ENCODE results near the gene PEX14. TPM values are rescaled to one million over a fixed set of nuclear protein-coding genes. Genes with fewer than 3 reads are reported as not detected.

PEX14 gene
- total RNA-seq, 1 experiment from 2014 or later, result 17.7 TPM

DNA sequence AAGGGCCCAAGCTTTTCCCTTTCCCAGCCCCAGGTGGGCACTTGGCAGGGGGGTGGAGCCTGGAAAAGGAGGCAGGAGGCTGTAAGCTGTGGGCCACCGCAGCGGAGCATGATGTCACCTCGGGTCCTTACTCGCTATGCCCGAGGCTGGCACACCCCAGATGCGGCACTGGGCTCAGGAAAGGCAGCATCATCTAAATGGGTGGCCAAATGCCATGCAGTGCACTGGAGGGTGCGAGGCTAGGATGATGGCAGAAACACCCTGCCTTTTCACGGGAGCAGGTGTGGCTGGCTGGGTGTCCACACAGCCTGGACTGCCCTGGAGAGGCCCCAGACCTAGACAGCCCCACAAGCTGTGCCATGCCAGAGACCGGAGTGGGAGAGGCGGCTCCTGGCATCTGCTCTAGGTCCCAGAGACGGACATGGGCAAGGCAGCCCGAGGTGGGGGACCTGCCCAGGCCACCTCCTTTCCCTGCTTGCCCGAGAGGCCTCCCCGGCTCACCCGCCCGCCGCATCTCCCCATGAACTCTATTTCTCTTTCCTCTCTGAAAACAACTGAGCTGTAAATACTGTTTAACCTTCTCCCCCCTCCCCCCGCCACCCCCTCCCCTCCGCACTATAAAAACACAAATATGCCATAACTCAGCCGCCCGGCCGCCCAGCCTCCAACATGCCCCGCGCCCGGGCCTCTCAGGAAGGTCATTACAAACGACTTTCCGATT, 197.0 kb downstream of the PEX14 start:
- H3K9me3 Mint-ChIP-seq (ENCODE audit: low read depth, unreplicated experiment), result no peaks in the 10 kb centered on the region
- no peak overlapping the region for H3K4me3 Mint-ChIP-seq (ENCODE audit: low read depth, unreplicated experiment)
- TF ChIP-seq, protein P1, sequence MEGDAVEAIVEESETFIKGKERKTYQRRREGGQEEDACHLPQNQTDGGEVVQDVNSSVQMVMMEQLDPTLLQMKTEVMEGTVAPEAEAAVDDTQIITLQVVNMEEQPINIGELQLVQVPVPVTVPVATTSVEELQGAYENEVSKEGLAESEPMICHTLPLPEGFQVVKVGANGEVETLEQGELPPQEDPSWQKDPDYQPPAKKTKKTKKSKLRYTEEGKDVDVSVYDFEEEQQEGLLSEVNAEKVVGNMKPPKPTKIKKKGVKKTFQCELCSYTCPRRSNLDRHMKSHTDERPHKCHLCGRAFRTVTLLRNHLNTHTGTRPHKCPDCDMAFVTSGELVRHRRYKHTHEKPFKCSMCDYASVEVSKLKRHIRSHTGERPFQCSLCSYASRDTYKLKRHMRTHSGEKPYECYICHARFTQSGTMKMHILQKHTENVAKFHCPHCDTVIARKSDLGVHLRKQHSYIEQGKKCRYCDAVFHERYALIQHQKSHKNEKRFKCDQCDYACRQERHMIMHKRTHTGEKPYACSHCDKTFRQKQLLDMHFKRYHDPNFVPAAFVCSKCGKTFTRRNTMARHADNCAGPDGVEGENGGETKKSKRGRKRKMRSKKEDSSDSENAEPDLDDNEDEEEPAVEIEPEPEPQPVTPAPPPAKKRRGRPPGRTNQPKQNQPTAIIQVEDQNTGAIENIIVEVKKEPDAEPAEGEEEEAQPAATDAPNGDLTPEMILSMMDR (IDR thresholded peaks at IDR 0.05; ENCODE audit: unreplicated experiment), result no peak
- no peaks in the 10 kb centered on the region for H3K27me3 Mint-ChIP-seq (ENCODE audit: unreplicated experiment)
- BruUV-seq (replicated peaks), result no TSS peak
- CTCF ChIA-PET, result no interaction called here
- H3K36me3 Mint-ChIP-seq (ENCODE audit: insufficient read depth, unreplicated experiment), result no peaks in the 10 kb centered on the region
- no peak overlapping the region for H3K27ac Mint-ChIP-seq (ENCODE audit: unreplicated experiment)
- no peaks in the 10 kb centered on the region for H3K4me1 Mint-ChIP-seq (ENCODE audit: low read depth, unreplicated experiment)
- no peak for DNase-seq
- intact Hi-C loops (cut with micrococcal nuclease; ENCODE audit: unreplicated experiment), result no loop called here

DNA sequence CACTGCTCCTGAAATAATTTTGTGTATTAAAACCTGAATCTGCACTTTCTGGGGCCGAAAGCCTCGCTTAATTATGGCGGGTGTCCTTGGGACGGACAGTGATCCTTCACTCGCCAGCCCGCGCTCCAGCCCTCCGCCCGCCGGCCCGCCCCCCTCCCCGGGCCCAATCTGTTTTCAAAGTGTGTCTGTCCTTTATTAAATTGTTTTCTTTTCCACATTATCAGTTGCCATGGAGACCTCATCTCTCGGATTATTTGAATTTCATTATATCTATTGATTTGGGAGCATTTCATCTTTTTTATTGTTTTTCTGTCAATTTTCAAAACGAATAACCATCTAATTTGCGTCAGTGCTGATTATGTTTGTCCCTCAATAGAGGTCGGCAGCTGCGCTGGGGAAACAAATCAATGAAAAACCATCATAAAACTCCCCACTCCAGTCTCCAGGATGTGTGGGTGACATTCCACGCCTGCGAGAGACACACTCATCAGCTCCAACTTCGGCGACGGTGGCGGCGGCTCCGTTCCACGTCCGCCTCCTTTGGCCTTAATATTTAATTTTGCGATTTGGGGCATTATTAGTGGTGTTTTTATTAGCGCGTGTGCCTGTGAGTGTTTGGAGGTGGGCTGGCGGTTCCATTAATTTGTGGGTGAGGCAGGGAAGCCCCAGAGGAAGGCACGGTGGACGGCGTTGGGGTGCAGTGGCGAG, 197.7 kb downstream of the PEX14 start:
- no TSS peak for BruUV-seq (replicated peaks)

DNA sequence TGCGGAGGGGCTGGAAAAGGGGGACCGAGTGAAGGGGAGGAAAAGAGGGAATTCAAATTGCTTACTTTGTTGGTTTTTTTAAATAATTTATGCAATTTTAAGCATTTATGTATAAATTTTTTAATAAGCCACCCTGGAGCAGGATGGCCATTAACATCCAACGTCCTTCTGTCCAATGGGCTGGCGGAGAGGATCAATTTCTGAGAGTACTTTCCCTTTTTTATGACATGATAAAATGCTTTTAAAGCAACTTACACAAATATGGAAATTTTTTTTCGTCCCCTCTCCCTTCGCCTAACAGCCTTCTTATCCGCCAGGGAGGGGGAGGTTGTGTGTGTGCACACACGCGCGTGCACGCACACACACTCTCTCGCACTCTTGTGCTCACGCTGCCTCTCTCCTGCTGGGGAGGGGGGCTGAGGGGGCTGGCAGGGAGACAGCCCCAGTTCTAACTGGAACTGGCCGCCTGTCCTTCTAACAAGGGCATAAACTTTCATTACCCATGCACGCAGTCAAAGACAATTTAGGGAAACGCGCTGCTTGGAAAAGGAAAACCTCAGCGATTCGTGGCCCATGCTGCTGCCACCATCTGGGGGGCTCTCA, 198.5 kb downstream of the PEX14 start:
- Mint-ChIP-seq H3K36me3 (ENCODE audit: insufficient read depth, unreplicated experiment) (peaks cover 4% of the 10 kb centered on the region), H3K9me3 (ENCODE audit: low read depth, unreplicated experiment) (no peaks in the 10 kb centered on the region), H3K4me1 (ENCODE audit: low read depth, unreplicated experiment) (no peaks in the 10 kb centered on the region), H3K27ac (ENCODE audit: unreplicated experiment) (no peak overlapping the region), H3K4me3 (ENCODE audit: low read depth, unreplicated experiment) (no peak overlapping the region), H3K27me3 (ENCODE audit: unreplicated experiment) (no peaks in the 10 kb centered on the region)
- no peak for DNase-seq
- no TSS peak for BruUV-seq (replicated peaks)
- CTCF ChIA-PET, result no interaction called here
- TF ChIP-seq, protein P1 (IDR thresholded peaks at IDR 0.05; ENCODE audit: unreplicated experiment), result no peak
- intact Hi-C loops (cut with micrococcal nuclease; ENCODE audit: unreplicated experiment), result no loop called here

More for the DNA sequence above, 197.7 kb downstream of the PEX14 start:
- Mint-ChIP-seq H3K27me3 (ENCODE audit: unreplicated experiment) (no peaks in the 10 kb centered on the region), H3K4me1 (ENCODE audit: low read depth, unreplicated experiment) (no peaks in the 10 kb centered on the region), H3K4me3 (ENCODE audit: low read depth, unreplicated experiment) (no peak overlapping the region), H3K27ac (ENCODE audit: unreplicated experiment) (no peak overlapping the region), H3K9me3 (ENCODE audit: low read depth, unreplicated experiment) (no peaks in the 10 kb centered on the region), H3K36me3 (ENCODE audit: insufficient read depth, unreplicated experiment) (no peaks in the 10 kb centered on the region)
- DNase-seq, result no peak
- intact Hi-C loops (cut with micrococcal nuclease; ENCODE audit: unreplicated experiment), result no loop called here
- TF ChIP-seq, protein P1 (IDR thresholded peaks at IDR 0.05; ENCODE audit: unreplicated experiment), result no peak
- CTCF ChIA-PET, result no interaction called here

- Mint-ChIP-seq H3K4me3 (ENCODE audit: low read depth, unreplicated experiment) (no peak overlapping the region), H3K9me3 (ENCODE audit: low read depth, unreplicated experiment) (no peaks in the 10 kb centered on the region), H3K27ac (ENCODE audit: unreplicated experiment) (no peak overlapping the region), H3K36me3 (ENCODE audit: insufficient read depth, unreplicated experiment) (peaks cover 5% of the 10 kb centered on the region), H3K27me3 (ENCODE audit: unreplicated experiment) (no peaks in the 10 kb centered on the region), H3K4me1 (ENCODE audit: low read depth, unreplicated experiment) (no peaks in the 10 kb centered on the region)
- TF ChIP-seq, protein P1 (IDR thresholded peaks at IDR 0.05; ENCODE audit: unreplicated experiment), result no peak
- CTCF ChIA-PET, result no interaction called here
- DNase-seq, result no peak
- intact Hi-C loops (cut with micrococcal nuclease; ENCODE audit: unreplicated experiment), result no loop called here
- BruUV-seq (replicated peaks), result no TSS peak
Observed at GRCh38 chr1:10674222-10674621, 199.5 kb downstream of the PEX14 start.

Measured in Calu3 (cell line).